ENCODE results near the gene GALR2.
A peak's percentile ranks its signal among the peaks of the same experiment; 100 is the strongest.
"Not testable (repeated sequence)": the region's sequence is repeated elsewhere in the genome, so short reads cannot be mapped to it uniquely, and the experiment has no call there.

GALR2 gene

GRCh38 chr17:76050538-76051467 lies 23.8 kb upstream of the GALR2 start:
- no peak for DNase-seq (ENCODE audit: low read depth)

- no peak for DNase-seq (ENCODE audit: low read depth)
These were observed 23.0 kb upstream of the GALR2 start for GRCh38 chr17:76051561-76051960.

GRCh38 chr17:76053246-76054111 lies 21.1 kb upstream of the GALR2 start:
- no peak for DNase-seq (ENCODE audit: low read depth)

- no peak for DNase-seq (ENCODE audit: low read depth)
These were observed 20.5 kb upstream of the GALR2 start for GRCh38 chr17:76054112-76054476.

GRCh38 chr17:76056882-76057281 lies 17.7 kb upstream of the GALR2 start:
- DNase-seq (ENCODE audit: low read depth), result no peak

- DNase-seq (ENCODE audit: low read depth), result not testable (repeated sequence)
These were observed 16.3 kb upstream of the GALR2 start for GRCh38 chr17:76058264-76058663.

- no peak for DNase-seq (ENCODE audit: low read depth)
These were observed 10.6 kb upstream of the GALR2 start for GRCh38 chr17:76063875-76064546.

- DNase-seq (ENCODE audit: low read depth), result no peak
These were observed 8.8 kb upstream of the GALR2 start for GRCh38 chr17:76065775-76066174.

- DNase-seq (ENCODE audit: low read depth), result no peak
These were observed 2.9 kb upstream of the GALR2 start for GRCh38 chr17:76071531-76072147.

- DNase-seq (ENCODE audit: low read depth), result peak; percentile 58
These were observed 2.3 kb upstream of the GALR2 start, which contains the start of gene SRP68 for GRCh38 chr17:76072148-76072858. TSS of gene SRP68 (minus strand) at chr17:76072517. CDS start at chr17:76072491, 26 bp downstream.

GRCh38 chr17:76075364-76076145 lies 974 bp downstream of the GALR2 start:
- DNase-seq (ENCODE audit: low read depth), result no peak

GRCh38 chr17:76076146-76076764 lies 1.7 kb downstream of the GALR2 start:
- DNase-seq (ENCODE audit: low read depth), result no peak

GRCh38 chr17:76076765-76077583 lies 2.4 kb downstream of the GALR2 start:
- no peak for DNase-seq (ENCODE audit: low read depth)

- DNase-seq (ENCODE audit: low read depth), result no peak
These were observed 3.1 kb downstream of the GALR2 start for GRCh38 chr17:76077584-76078110.

- not testable (repeated sequence) for DNase-seq (ENCODE audit: low read depth)
These were observed 3.8 kb downstream of the GALR2 start for GRCh38 chr17:76078370-76078769.

- DNase-seq (ENCODE audit: low read depth), result no peak
These were observed 4.4 kb downstream of the GALR2 start, which contains the start of gene ZACN for GRCh38 chr17:76078860-76079534. TSS of gene ZACN (plus strand) at chr17:76079182. CDS start at chr17:76079265, 83 bp downstream.

GRCh38 chr17:76079535-76079955 lies 5.0 kb downstream of the GALR2 start:
- DNase-seq (ENCODE audit: low read depth), result no peak
